TTC549 (cell line): ENCODE measurements around the gene TMEM253.

Experiments used
- FAIRE-seq: peaks from 2 replicates; lab custom pipeline; 2012; peaks lifted over from hg19 to GRCh38; lab: Jason Lieb, UNC

The TMEM253 gene

DNA sequence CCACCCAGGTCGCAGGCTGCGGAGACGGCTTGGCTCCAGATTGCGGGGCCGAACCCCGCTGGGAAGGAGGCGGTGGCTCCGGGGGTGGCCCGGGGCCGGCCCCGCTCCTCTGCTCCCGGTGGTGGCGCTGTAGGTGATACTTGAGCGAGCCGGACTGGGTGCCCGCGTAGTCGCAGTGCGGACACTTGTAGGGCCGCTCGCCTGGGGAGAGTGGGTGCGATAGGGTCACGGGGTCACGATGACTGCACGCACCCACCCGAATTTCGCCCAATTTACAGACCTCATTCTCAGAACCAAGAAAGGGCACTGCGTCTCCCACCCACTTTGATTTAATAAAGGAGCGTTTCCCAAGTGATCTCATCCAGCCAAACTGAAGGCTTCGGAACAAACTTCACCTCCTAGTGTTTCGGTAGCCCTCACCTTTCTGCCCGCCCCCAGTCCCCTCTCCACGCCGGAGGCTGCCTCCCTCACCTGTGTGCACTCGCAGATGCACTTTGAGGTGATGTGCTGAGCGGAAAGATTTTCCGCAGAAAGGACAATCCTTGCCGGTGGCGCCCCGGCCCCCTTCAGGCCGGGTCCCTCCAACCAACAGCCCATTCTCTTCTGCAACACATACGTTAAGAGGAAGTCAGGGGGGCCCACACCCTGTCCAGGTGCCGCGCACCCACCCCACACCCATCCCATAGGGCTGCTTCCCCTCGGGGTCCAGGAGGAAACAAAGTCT is 9.8 kb upstream of the TMEM253 start:
- no peak for FAIRE-seq

DNA sequence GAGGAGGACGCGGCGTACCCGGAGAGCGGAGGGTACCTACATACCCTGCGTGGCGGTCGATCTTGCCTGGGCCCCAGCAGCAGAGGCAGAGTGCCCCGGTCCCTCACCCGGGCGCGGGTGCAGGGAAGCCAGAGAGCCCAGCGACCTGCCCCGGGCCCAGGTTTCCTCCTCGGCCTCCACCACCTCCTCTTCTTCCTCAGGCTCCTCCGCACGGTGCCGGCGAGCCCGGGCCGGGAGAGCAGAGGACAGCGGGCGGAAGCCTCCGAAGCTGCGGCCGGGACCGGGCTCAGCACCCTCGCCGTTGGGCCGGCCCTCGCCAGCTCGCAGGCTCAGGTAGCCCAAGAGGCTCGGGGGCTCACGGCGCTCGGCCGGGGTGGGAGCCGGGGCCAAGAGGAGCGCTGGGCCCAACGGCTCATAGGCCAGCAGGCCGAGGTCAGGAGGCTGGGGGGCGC is 9.0 kb upstream of the TMEM253 start:
- no peak for FAIRE-seq

DNA sequence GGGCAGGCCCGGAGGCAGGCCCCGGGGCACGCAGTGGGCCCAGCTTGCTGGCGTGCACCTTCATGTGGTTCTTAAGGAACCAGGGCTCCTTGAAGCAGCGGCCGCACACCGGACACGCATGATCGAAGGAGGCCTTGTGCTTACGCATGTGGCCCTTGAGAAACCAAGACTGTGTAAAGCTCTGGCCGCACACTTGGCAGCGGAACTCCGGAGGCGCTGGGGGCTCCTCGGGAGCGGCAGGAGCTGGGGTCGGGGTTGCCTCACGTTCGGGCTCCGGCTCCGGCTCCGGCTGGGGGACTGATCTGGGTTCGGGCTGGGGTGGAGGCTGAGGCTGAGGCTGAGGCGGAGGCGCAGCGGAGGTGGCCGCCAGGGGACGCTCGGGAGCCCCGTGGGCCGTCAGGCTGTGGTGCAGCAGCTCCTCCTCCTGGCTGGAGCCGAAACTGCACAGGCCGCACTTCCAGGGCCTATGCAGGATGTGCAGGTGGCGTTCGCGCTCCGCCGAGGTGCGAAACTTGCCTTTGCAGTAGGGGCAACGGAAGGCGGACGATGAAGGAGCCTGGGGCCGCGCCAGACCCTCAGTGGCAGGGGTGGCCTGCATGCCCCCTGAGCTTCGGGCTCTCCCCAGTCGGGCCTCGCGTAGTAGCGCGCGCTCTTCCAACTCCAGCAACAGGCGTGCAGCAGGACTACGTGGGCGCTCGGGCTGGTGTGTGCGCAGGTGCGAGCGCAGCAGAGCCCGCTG is 8.4 kb upstream of the TMEM253 start:
- no peak for FAIRE-seq

DNA sequence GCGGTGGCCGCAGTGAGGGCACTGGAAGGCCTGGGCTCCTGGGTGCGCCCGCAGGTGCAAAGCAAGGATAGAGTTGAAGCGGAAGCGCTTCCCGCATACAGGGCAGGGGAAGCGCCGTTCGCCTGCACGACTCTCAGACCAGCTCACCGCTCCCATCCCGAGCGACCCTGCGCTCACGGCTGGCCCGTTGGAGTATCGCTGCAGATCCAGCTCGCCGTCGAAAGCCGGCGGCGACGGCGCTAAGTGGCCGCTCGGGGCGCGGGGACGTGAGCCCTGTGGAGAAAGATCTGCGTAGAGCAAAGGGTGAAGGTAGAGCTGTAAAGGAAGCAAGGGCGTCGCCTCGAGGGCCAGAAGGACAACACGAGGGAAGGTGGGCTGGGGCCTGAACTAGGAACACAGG is 7.8 kb upstream of the TMEM253 start:
- FAIRE-seq: no peak

DNA sequence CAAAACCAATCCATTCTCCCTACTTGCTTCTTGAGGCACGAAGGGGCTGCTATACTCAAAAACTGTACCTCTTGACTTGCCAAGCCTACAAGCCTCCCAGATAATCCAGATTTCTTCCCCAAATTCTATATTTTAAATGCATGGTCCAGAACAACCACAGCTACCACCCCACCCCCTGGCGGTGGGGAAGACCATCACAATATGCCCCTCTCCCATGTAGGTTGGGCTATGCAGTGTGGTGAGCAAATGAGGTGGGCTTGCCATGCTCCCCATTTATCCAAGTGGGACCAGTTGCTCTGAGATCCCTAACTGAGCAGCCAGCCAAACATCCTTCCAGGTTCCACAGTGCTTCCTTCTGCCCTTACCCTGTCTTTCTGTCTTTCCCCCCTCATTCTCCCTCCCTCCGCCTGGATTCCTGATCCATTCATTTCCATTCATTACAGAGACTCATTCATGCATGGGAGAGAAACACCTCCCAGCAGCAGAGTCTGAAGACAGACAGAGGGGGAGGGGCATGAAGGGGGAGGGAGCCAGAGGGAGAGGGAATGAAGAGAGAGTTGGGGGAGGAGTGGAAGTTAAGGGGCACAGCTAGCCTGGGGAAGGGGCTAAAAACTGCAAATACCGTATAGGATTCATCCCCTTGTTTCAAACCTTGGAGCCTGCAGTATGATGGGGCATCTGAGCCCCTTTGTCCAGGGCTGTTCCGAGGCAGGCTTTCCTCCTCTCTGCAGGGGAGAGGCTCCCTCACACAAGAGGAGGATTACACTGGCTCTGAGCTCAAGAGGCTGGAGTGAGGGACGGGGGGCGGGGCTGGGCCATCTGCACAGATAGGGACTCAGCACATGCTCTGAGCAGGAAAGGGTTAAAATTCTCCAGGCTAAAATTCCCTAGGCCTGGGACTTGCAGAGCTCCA is 6.8 kb upstream of the TMEM253 start:
- FAIRE-seq: no peak

DNA sequence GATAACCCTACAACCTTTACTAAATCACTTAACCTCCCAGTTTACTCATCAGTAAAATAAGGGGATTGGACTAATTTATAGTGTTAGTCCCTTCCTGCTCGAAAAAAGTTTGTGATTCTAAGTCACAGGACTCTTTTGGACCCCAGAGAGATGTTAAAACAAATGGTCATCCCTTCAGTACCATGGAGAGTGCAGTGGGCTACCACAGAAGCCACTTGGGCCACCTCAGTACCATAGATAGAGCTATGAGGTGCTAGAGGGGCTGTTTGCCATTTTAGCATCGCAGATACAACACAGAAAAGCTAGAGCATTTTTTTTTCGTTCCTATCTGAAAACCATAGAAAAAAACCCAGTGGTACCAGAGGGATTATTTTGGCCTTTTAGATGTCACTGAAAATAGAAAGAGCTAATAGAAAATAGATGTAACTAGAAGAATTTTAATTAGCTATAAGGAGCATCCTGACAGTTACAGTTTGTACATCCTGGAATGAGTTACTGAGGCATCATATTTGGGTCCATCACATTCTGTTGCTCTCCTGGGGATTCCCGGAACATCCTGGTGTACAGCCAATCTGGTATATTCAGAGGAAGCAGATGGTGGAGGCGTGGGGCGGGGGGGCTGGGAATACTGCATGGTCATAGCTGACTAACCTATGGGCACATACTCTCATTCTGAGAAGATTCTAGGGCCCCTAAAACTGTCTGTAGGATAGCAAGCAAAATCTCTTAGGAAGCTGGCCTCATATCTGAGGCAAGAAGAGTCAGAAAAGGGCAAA is 5.2 kb upstream of the TMEM253 start:
- no peak for FAIRE-seq

DNA sequence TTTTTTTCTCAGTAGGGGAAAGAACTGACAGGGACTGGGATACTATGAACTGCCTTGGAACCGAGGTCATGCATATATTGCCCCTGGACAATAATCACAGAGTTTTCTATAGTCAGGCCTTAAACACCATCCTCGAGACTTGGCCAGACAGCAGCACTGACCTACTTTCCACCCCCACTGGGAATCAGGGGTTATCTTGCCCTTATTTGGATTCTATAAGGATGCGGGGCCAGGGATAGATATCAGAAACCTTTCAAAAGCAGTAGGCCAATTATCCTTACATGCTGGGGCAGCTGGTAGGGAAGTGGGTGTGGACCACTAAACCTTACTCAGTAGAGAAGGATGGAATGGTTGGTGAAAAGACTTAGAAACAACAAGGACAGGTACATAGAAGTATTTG is 4.4 kb upstream of the TMEM253 start:
- no peak for FAIRE-seq

- FAIRE-seq: no peak
Measured at GRCh38 chr14:21096978-21097635, 3.8 kb upstream of the TMEM253 start.

DNA sequence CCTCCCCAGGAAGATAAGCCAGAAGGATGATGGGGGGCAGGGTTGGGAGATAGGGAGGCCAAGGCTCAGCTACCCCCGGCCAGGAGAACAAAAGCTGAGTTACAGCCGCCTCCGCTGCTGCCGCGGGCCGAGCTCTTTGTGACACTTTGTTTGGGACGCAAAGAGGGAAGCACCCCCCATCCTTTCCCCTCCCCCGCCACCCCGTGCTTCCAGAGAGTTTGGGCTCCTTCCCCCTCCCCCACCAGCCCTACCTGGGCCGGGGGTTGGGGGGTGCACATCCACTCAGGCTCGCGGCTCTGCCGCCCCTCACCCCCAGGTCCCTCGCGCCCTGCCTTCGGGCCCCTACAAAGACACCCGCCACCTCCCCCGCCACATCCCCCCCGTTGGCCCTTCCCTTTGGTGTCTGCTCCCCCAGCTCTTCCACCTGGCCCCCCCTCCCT is 3.2 kb upstream of the TMEM253 start:
- FAIRE-seq: no peak

DNA sequence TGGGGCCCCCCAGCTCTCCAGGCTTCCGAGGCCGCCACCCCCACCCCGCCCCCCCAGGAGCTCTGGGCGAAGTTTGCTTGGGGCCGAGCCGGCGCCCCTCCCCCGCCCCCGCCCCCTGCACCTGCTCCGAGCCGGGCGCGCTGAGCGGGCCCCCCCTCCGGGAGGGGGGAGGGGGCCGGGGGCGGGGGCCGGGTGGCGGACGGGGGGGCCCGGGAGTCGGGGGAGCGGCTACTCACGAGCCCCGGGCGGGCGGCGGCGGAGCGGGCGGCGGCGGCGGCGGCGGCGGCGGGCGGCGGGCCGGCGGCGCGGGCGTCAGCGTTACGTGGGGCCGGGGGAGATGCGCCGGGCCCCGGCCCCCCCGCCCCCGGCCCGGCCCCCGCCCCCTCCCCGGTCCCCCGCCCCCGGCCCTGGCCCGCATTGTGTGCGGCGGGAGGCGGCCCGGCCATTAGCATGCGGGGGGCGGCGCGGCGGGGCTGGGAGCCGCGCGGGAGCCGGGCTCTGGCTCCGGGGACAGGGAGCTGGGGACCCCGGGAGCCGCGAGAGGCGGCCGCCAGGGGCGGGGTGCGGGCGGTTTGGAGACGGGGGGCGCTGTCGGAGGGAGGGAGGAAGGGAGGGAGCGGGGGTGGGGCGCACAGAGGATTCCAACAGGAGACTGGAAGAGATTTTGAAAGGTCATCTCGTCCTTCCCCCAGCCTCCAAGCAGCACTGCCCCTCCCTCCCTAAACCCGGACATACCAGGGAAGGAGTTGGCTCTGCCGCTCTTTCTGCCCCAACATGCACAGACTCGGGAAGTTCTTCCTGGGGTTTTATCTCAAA is 2.6 kb upstream of the TMEM253 start, which contains the start of gene ZNF219:
ZNF219 (minus strand) TSS at position 580 of the 816 bp plus-strand sequence. CDS start 5,064 bp downstream, outside the sequence.
- no peak for FAIRE-seq

DNA sequence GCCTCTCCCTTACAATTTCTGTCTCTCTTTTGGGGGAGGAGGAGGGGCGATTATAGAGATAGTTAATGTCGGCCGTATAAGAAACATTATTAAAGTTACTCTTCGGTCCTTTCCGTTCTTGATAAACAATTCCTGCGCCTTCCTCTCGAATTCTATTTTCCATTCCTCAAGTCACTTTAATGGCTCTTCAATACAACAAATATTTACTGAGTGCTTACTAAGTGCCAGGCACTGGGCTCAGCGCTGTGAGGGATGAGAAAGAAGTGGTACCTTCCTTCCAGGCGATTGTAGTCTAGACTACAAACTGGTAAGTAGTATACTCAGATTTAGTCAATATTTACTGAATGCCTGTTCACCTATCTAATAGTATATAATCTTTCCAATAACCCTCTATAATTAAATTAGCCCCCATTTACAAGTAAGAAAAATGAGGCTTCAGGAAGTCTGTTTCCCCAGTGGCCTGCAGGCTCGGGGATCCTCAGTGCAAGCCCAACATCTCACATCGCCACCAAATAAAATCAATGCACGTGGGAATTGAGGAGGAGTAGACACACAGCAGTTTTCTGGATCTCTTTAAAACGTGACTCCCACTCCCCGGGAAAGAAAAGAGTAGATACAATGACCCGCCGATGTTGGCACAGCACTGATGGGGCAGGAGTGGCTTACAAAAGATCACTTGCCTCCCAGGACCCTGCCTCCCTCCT is 1.8 kb upstream of the TMEM253 start:
- no peak for FAIRE-seq

- FAIRE-seq: no peak
Measured at GRCh38 chr14:21099596-21099985, 1.3 kb upstream of the TMEM253 start.

DNA sequence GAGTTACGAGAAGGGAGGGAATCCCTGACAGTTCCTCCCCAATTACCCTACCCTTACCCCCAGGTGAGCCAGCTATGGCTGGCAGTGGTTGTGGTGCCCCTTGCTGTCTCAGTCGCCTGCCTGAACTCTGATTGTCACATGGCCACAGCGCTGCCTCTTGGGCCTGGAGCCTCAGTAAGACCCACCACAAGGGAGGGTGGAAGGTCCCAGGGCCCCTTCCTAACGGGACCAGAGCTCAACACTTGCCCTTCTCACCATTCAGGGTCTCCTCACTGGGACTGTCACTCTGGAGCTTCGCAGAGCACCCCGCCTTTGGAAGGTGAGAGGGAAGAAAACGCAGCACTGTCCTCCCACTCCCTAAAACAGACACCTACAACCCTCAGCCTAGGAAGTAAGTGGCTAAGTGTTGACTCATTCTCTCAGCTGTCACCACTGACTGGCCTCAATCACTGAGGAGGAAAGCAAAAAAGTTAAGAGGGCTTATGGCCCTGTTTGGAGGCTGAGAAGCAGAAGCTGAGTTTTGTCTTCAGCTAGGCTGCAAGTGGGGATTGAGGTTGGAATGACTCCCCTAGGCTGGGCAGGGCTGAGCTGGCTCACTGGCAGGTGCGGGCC is 1.0 kb downstream of the TMEM253 start:
- FAIRE-seq: no peak

GRCh38 chr14:21102521-21103410 is 1.9 kb downstream of the TMEM253 start:
- FAIRE-seq: no peak

GRCh38 chr14:21103411-21103709 is 2.5 kb downstream of the TMEM253 start:
- FAIRE-seq: no peak

GRCh38 chr14:21103710-21104447 is 3.0 kb downstream of the TMEM253 start:
- no peak for FAIRE-seq

DNA sequence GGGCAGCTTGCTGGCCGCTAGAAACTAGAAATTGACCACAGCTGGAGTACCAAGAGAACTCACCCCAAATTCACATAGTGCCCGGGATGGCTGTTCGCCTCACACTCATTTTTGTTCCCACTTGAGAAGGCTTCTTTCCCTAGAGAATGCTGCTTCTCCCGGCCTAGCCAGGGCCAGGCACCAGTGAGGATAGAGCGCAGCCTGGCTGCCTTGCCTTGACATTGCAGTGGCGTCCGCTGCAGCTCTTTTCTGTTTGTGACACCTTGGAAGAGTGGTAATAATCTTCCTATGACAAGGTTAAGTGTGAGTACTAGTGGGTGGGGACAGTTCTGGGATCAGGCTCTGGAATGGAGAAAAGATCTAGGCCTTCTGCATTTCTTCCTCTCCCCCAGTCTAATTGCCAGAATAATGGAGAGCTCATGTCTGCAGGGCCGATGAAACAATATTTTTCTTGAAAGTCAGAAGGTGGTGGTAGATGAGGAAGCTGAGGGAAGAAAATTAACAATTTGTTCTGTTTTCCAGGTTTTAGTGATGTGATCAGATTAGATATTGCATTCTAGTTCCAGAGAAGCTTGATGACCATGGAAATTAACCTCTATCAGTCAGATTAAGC is 3.7 kb downstream of the TMEM253 start:
- FAIRE-seq: no peak
